ENCODE results near the gene TWF2.

The TWF2 gene

DNA sequence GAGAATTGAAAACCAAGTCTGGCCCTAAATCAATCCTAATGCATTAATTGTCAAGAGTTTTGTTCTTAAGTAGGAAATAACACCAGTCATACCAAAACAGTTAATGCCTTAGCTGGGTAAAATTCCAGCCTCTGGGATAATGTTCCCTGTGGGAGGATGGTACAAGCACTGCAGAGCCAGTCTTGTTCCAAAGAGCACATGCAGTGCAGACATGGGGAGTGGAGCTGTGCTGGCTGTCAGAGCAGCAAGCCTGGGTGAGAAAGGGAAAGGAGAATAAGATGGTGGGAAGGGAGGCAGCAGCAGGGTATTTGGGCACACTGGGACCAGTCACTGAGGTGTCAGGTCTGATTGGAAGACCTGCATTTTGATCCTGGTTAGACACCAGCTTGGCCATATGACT lies 28.9 kb downstream of the TWF2 start:
- TF ChIP-seq, protein P1, sequence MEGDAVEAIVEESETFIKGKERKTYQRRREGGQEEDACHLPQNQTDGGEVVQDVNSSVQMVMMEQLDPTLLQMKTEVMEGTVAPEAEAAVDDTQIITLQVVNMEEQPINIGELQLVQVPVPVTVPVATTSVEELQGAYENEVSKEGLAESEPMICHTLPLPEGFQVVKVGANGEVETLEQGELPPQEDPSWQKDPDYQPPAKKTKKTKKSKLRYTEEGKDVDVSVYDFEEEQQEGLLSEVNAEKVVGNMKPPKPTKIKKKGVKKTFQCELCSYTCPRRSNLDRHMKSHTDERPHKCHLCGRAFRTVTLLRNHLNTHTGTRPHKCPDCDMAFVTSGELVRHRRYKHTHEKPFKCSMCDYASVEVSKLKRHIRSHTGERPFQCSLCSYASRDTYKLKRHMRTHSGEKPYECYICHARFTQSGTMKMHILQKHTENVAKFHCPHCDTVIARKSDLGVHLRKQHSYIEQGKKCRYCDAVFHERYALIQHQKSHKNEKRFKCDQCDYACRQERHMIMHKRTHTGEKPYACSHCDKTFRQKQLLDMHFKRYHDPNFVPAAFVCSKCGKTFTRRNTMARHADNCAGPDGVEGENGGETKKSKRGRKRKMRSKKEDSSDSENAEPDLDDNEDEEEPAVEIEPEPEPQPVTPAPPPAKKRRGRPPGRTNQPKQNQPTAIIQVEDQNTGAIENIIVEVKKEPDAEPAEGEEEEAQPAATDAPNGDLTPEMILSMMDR (IDR thresholded peaks at IDR 0.05; ENCODE audit: low read depth, low read length), result no peak
- no peak overlapping the region for H3K4me3 ChIP-seq (ENCODE audit: low read depth, low read length)

DNA sequence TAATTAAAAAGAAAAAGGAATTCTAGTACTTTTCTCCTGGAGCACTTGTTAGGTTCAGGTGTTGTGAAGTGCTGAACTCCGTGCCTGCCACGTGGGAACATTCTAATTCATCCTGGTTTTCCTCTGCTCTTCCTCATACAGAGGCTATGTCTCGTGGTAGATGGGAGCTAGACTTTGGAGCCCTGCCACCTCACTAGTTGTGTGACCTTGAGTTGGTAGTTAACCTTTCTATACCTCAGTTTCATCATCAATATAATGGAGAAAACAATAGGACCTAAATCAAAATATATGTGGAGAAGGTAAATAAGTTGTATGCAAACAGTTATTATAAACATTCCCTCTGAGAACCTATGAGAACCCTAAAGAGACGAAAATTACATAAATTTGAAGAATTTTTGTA lies 30.4 kb downstream of the TWF2 start:
- TF ChIP-seq, protein P1 (IDR thresholded peaks at IDR 0.05; ENCODE audit: low read depth, low read length), result no peak
- H3K4me3 ChIP-seq (ENCODE audit: low read depth, low read length), result no peak overlapping the region

DNA sequence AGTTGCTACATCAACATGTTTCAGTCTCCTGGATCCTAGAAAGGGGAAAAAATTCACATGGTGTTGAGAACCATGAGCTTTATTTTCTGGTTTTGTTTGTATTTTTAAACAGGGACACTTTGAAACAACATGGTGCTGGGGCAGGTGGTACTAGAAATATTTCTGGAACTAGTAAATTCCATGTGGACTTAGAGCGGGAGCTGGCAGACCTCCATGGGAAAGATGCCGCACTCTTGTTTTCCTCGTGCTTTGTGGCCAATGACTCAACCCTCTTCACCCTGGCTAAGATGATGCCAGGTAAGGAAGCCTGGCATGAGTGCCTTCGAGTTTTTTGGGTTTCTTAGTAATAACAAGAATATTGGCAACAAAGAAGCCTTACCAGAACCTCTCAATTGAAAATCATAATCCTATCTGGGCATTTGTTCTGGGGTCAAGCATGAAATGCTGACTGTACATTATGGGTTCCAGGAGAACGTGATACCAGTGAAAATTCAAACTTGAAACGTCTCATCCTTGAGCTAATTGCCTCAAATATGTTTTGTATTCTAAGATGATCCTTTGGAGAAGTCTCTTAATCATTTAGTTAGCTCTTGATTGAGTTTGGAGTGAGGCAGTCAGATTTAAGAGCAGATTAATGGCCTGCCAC lies 33.1 kb downstream of the TWF2 start:
- TF ChIP-seq, protein P1 (IDR thresholded peaks at IDR 0.05; ENCODE audit: low read depth, low read length), result no peak
- H3K4me3 ChIP-seq (ENCODE audit: low read depth, low read length), result no peak overlapping the region

DNA sequence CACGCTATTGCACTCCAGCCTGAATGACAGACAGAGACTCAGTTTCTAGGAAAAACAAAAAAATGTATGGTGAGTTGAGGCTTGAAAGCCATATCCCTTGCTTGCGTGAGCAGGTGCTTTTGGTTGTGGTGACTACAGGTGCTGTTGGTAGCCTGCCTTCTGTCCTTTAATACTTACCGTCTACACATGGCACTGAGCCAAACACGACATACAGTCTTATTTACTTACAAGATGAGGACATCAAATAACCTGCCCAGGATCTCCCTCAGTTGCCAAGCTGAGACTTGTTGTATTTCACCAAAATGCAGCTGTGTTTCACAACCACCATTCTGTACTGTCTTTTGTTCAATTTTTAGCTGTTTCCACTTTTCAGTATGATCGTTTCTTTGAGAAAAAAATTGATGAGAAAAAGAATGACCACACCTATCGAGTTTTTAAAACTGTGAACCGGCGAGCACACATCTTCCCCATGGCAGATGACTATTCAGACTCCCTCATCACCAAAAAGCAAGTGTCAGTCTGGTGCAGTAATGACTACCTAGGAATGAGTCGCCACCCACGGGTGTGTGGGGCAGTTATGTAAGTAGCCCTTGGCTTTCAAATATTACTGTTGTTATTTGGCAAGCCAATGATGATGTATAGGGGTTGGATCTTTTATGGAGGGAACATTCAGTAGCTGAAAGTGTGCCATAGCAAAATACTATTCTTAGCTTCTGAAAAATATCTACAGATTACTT lies 34.5 kb downstream of the TWF2 start:
- TF ChIP-seq, protein P1 (IDR thresholded peaks at IDR 0.05; ENCODE audit: low read depth, low read length), result no peak
- H3K4me3 ChIP-seq (ENCODE audit: low read depth, low read length), result no peak overlapping the region

DNA sequence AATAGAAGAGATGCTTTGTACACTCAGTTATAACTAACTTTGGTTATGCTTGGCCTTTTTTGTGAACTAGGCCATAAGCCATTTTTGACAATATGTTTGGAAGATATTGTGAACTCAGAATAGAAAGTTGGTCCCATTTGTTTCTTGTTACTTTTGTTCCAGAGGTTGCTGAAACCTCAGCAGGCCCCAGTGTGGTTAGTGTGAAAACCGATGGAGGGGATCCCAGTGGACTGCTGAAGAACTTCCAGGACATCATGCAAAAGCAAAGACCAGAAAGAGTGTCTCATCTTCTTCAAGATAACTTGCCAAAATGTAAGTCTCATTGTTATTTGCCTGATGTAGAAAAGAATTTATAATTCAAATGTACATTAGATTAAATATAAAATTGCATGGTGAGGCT lies 35.3 kb downstream of the TWF2 start:
- no peak overlapping the region for H3K4me3 ChIP-seq (ENCODE audit: low read depth, low read length)
- TF ChIP-seq, protein P1 (IDR thresholded peaks at IDR 0.05; ENCODE audit: low read depth, low read length), result no peak

DNA sequence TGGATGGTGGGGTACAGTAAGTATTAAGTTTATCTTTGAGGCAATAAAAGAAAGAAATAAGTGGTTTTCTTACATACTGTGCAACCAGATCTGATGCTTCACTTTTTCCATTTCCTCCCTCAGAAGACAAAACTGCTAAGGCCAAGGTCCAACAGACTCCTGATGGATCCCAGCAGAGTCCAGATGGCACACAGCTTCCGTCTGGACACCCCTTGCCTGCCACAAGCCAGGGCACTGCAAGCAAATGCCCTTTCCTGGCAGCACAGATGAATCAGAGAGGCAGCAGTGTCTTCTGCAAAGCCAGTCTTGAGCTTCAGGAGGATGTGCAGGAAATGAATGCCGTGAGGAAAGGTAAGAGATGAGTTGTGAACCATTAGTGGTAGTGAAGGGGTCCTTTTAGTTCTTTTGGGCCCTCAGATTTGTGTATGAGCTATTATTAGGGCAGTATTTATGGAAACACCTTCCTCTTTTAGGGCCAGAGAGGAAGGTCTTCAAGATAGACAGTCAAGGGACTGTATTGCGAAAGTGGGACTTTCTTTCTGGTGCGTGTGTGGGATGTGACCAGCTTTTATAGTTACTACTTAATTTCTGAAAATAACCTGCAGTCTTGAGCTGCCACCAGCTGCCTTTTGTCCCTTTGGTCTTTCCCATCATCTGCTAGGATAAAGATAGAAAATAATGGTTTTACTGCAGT lies 36.4 kb downstream of the TWF2 start:
- TF ChIP-seq, protein P1 (IDR thresholded peaks at IDR 0.05; ENCODE audit: low read depth, low read length), result no peak
- no peak overlapping the region for H3K4me3 ChIP-seq (ENCODE audit: low read depth, low read length)

Data from WI38 (cell line).